ENCODE data around the gene THOC6.

Gene THOC6

DNA sequence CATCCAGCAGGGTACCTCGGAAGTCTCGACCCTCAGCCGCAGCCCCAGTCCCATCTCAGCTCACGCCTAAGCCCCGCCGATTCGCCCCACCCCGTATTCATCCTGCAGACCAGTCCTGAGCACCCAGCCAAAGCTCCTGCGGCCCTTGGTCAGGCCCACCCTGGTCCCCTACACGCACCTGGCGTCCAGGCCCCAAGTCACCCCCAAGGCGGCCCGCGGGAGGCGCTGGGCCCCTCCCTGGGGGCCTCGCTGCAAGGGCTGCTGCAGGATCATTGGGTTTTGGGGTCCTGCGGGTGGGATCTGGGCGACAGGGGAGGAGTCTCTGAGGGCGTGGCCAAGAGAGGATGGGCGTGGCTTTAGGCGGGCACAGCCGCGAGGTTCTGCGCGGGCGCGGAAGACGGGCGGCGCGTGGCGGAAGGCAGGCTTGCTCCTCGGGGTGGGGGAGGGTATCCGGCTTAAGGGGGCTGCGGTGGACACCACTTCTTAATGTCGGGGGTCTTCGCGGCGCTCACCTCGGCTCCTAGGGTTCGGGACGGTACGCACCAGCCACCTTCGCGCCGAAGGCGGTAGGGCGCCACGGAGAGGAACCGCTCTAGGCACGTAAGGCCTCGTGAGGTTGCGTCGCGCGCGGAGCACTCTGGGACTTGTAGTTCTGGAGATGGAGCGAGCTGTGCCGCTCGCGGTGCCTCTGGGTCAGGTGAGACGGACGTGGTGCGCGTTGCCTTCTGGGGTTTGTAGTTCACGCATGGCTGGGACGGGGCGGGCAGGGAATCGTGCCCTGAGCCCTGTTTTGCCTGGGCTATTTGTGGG lies at the start of gene THOC6, which contains the start of gene HCFC1R1:
TSS of gene THOC6 (plus strand) at position 367 of the 810 bp plus-strand sequence. CDS start at position 659, 292 bp downstream.
TSS of gene HCFC1R1 (minus strand) at position 274 of the 810 bp plus-strand sequence. CDS start at position 273, 1 bp downstream.
- DNase-seq (ENCODE audit: low read depth), result peak; percentile 99

DNA sequence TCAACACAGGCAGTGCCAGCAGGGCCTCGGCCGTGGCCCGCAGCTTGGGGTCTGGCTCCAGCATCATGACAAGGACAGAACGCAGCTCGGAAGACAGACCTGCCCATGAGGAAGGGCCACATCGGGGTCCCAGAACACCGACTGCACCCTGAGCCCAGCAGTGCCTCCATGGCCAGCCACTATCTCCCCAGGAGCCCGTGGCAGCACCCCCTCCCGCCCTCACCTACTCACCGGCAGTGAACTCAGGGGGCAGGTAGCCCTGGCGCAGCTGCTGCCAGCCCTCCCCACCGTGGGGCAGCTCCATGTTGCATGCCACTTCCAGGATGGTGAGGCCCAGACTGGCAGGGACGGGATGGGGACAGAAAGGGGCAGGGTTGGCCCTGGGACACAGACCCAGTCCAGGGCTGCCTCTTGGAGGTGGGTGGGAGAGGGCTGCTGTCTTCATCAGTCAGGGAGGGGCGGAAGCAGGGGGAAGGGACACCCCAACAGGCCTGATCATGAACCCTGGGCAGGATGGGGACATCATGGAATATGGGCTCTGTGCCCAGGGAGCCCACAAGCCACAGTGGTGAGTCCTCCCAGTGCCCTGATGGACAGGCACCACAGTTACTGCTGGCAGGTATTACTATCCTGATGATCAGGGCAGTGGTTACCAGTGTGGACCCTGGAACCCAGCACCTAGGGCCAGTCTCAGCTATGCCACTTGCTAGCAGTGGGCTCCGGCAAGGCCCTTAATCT lies 49.3 kb upstream of the THOC6 start:
- no peak for DNase-seq (ENCODE audit: low read depth)

DNA sequence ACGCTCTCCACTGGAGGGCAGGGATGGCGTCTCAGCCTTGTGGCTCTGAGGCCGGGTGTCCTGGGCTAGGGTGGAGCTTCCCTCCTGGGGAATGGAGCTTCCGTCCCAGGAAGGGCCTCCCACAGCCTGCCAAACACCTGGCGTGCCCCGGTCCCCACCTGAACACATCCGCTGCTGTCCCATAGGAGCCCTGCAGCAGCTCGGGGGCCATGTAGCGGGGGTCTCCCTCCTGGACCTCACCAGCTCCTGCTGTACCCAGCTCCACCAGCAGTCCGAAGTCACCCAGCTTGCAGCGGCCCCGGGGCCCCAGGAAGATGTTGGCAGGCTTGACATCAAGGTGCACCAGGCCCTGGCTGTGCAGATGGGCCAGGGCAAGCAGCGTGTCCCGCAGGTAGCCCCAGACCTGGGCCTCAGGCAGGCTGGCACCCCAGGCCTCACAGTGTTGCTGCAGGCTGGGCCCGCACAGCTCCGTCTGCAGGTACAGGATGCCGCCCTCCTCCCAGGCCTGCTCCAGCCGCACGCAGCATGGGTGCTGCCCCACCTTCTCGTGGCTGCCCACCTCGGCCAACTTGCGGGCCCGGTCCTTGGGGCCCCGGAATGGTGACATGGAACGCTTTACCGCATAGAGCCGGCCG lies 48.6 kb upstream of the THOC6 start:
- DNase-seq (ENCODE audit: low read depth), result no peak

DNA sequence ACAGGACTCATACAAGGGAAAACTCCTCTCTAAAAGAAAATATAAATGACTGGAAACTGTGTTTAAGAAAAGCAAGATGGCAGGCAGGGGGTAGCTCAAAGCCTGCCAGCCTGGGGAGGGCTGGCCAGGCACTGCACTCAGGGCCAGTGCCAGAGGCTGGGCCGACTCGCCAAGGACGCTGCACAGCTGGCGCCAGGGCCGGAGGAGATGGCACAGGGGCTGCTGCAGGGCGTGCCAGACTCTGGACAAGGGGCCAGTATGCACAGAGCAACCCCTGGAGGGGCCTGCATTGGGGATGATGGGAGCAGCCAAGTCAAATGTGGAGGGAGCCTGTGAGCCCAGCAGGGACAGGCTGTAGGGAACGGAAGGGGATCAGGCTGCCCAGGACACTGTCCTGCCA lies 47.6 kb upstream of the THOC6 start:
- no peak for DNase-seq (ENCODE audit: low read depth)

DNA sequence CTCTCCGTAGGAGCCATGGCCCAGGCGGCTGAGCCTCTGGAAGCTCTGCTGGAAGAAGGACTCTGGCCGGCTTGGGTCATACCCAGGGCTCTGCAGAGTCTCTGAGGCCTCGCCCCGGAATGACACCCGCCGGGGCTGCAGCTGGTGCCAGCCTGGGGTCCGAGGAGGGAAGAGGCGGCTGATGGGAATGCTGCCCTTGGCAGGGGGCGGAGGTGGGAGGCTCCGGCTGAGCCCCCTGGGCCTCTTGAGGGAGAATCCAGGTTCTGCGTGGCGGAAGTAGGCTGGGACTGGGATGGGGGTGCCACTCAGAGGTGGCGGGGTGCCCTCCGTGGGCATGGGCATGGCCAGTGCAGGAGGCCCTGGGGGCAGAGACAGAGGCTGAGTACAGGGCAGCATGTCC lies 47.2 kb upstream of the THOC6 start:
- DNase-seq (ENCODE audit: low read depth), result no peak

DNA sequence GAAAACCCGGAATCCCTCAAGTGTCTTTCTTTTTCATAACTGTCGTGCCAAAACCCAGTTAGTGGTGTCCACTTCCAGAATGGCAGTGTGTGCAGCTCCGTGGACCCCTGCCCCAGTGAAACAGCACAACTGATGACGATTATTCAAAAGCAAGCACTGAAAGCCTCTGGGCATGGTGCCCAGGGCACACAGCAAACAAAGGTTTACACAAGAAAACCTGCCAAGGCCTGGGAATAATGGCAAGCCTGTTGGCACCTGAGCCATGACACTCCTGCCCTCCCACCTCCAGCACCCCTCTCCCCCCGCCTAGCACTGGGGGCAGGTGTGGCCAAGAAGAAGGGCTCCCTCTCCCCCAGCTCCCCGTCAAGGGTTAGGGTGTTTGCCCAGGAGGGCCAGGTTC lies 46.4 kb upstream of the THOC6 start:
- DNase-seq (ENCODE audit: low read depth), result no peak

DNA sequence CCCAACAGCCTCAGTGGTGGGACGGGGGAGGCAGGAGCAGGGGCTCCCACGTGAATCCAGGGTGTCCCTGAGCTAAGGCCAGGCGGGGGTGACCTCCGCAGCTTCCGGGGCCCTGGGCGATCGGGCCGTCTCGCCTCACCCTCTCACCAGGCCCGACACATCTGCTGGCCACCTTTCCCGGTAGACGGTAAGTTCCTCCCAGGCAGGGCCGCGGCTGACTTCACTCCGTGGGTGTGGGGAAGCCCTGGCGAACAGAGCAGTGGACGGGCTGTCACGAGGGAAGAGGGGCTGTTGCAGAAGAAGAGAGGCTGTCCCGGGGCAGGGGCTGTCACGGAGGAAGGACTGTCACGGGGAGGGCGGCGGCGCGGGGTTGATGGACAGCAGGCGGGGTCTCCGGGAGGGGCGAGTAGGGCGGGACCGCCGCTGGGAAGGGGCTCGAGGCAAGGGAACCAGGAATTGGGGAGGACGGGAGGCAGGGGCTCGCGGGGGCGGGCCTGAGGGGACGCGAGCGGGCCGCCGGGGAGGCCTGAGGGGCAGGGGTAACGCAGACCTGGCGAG lies 44.1 kb upstream of the THOC6 start:
- DNase-seq (ENCODE audit: low read depth), result no peak

DNA sequence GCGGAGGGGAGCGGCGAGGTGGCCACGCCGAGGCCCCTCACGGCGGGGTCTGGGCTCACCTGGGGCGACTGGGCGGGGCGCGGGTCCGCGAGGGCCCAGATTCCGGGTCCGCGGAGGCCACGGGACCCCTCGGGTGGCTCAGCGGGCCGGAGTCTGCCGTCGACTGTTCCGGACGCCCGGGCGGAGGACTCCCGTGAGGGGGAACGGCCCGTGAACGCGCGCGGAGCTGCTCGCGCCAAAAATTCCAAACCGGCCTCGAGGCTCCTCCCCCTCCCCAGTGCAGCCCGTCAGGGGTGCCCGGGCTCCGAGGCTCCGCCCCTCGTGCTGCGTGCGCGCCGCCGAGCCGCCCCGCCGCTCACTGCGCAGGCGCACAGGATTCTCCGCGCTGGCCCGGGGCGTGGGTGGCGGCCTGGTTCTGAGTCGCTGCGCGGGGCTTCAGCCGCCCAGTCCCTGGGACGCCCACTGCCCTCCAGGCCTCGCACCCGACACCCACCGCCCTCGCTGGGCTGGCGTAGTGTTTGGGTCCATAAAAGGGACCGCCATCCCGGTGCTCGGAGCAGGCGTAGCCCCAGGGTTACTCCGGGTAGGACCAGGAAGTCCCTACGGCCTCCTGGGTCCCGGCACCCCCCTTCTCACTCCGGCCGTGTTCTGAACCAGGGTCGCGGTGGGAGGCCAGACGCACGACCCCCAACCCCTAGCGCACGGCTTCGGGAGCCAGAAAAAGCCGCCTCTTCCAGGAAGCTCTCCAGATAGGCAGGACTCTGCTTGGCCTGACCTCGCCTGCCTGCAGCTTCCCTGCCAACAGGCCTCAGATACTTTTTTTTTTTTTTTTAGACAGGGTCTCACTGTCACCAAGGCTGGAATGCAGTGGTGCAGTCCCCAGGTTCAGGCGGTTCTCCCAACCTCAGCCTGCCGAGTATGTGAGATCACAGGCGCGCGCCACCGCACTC lies 43.3 kb upstream of the THOC6 start, which contains the start of gene PKMYT1:
TSS of gene PKMYT1 (minus strand) at position 220 of the 950 bp plus-strand sequence. CDS start 789 bp downstream, outside the sequence.
- DNase-seq (ENCODE audit: low read depth), result peak; percentile 73

DNA sequence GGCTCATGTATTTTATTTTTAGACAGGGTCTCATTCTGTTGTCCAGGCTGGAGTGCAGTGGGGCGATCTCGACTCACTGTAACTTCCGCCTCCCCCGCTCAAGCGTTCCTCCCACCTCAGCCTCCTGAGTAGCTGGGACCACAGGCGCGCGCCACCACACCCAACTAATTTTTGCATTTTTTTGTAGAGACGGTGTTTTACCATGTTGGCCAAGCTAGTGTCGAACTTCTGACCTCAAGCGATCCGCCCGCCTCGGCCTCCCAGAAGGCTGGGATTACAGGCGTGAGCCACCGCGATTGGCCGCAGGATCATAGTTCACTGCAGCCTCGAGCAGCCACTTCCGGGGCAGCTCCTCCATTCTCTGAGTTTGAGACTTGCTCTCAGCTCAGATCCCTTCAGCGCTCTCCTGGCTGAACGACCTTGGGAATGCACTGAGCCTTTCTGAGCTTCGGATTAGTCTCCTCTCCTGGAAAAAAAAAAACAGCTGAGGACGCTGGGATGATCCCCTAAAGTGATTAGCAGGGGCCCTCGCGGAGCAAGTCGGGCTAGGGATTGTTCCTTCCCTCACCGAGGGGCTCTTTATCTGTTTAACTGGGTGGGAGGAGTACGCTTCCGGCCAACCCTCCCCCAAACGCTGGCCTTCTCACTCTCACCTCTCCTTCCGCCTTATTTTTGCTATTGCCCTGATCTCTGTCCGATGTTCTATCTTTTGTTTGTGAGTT lies 42.5 kb upstream of the THOC6 start:
- peak; percentile 36 for DNase-seq (ENCODE audit: low read depth)

DNA sequence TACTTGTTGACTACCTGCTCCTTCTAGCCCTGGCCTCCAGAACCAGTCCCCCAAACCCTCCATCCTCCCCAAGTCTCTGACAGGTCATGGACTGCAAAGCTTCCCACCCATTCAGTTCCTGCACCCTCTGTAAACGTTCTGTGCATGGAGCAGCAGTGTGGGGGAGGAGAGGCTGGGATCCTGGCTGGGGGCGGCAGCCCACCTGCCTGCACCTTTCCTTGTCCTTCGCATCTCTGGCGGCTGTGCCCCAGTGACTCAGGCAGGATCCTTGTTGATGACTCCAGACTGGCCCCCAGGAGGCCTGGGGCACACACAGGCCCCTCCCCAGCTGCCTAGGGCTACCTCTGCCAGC lies 42.0 kb upstream of the THOC6 start:
- no peak for DNase-seq (ENCODE audit: low read depth)

DNA sequence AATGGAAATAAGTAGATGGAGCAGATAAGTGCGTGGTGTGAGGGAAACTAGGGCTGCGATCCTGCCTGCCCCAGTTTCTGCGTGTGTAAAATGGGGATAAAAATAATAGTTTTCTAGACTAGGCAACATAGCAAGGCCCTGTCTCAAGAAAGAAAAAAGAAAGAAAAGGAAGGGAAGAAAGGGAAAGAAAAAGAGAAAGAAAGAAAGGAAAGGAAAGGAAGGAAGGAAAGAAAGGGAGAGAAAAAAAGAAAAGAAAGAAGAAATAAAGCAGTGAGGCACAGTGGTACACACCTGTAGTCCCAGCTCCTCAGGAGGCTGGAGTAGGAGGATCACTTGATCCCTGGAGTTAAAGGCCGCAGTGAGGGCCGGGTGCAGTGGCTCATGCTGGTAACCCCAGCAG lies 41.4 kb upstream of the THOC6 start:
- DNase-seq (ENCODE audit: low read depth), result no peak

DNA sequence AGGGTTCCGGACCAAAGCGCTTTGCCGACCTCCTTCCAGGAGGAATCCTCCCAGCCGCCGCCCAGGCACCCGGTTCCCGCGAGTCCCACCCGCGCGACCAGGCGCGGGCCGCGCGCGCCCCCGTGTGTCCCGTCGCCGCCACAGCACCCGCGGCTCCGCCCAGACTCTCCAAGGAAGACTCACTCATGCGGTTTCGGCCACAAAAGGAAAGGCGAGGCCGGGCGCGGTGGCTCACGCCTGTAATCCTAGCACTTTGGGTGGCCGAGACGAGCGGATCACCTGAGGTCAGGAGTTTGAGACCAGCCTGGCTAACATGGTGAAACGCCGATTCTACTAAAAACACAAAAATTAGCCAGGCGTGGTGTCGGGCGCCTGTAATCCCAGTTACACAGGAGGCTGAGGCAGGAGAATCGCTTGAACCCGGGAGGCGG lies 40.1 kb upstream of the THOC6 start:
- peak; percentile 71 for DNase-seq (ENCODE audit: low read depth)

DNA sequence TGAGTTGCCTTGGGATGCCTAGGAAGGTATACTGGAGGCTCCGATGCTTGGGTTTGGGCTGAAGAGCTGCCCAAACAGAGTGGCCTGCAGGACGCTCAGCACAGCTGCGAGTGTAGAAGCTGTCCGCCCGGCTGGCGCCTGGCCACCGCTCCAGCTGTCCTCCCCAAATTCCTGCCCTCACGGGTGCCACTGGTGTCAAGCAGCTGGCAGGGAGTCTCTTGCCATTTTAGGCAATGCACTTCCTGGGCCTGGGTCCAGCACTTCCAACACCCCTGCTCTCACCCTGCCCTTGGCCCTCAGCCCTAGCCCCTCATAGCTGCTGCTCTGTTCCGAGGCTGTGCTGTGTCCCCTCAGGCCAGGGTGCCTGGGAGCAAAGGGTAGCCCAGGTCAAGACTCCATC lies 38.4 kb upstream of the THOC6 start:
- no peak for DNase-seq (ENCODE audit: low read depth)

DNA sequence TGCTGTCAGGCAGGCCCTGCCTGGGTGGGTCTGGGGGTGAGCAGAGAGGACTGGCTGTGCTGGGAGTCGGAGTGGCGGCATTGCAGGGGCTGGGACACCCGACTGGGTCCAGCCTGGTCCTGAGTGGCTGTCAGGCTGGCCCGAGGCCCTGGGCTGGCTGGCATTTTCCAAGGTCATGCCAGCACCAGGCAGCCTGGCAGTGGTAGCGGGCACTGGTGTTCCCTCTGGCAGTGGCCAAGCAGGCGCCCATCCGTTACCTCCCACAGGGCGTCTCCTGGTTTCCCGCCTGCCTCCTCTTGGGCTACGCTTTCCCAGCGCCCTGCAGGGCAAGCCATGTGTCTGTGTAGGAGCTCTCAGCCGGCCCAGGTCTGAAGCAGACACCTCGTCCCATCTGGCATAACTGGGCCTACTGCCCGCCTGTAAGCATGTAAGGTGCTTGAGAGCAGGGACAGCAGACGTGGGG lies 37.9 kb upstream of the THOC6 start:
- DNase-seq (ENCODE audit: low read depth), result no peak

DNA sequence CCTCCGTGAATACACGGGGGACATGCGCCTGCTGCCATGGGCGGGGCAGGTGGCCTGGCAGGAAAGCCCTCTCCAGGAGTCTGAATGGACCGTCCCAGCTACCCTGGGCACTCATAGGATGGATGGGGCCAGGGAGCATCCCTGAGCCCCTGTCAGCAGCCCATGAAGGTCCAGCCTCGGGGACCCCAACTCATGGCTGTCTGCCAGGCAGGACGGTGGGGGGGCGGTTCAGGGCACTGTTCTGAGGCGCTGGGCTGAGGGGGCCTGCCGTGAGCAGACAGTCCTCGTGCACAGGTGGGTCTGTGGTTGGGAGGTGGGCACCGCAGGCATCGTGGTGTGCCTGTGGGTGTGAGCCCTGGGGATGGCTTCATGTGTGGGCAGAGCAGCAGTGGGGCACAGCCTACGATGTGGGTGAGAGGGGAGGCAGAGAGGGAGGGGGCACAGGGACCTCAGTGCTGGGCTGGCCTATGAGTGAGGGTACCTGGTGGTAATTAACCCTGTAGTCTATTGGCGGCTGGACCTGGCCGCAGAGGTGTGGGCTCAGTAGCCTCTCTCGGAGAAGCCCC lies 37.1 kb upstream of the THOC6 start:
- no peak for DNase-seq (ENCODE audit: low read depth)

DNA sequence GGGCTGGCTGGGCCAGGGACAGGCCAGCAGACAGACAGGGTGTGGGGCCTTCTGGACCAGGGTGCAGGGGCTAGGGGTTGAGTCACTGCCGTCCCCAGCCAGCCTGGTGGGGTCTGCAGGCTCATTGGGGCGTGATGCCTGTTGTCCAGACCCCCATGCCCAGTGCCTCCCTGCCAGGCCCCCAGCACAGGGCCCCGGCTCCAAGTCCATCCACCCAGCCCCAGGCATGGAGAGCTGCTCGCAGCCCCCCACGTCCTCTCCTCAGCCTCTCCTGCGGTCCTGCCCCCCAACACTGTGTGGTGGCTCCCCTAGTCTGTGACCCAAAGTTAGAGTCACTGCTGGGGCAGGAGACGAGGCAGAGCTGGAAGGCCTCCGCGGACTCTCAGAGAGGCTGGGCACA lies 36.5 kb upstream of the THOC6 start:
- DNase-seq (ENCODE audit: low read depth), result no peak

DNA sequence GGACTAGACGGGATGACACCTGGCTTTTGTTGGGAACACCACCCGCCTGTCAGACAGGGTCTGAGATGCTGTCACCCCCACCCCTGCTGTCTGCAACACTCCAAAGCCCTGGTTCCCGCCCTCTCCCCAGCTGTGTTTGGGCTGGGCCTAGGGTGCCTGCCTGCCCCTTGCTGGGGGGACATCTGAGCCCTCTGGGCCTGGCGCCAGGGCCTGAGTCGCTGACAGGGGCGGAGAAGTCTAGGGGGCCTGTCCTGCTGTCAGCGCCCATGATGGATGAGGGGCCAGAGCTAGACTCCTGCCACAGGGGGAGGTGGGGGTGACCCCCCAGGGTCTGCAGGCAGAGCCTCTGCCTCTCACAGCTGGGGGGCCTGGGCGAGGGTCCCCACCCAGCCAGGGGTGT lies 36.0 kb upstream of the THOC6 start:
- no peak for DNase-seq (ENCODE audit: low read depth)

DNA sequence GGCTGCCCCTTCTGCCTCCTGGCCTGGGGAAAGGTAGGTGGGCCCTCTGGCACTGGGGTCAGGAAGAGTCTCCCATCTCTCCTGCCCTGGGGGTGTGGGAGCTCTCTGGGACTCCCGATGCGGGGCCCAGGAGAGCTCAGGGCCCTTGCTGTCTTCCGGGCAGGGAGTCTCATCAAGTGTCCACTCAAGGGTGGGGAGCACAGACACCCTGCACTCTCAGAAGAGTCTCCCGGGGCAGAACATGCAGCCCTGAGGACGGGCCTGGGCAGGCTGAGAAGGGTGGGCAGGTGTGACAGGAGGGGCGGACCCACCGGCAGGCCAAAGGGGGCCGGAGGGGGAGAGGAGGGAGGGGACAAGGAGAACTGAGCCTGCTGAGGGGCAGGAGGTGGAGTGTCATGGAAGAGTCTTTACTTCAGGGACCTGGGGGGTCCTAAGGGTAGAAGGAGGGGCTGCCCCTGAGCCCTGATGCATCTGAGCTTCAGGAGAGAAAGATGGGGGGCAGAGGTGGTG lies 35.2 kb upstream of the THOC6 start:
- no peak for DNase-seq (ENCODE audit: low read depth)

DNA sequence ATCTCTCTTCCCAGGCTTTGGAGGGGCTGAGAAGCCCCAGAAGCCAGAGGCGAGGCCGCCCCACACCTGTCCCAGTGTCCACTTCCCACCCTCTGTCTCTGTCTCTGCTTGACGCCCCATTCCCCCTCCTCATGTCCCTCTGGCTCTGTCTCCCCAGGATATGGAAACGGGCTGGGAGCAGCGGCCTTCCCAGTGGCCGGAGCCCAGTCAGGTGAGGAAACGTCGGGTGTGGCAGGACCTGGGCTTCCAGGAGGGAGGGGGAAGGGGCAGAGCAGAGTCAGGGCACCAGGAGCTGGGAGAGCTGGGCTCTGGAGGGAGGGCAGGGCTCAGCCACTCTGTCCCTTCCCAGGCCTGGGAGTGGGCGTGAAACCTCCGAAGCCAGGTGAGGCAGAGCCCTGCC lies 32.9 kb upstream of the THOC6 start:
- DNase-seq (ENCODE audit: low read depth), result no peak

Data from iris pigment epithelial cell (primary cell).